Fibroblast of lung (primary cell): Measurements from ENCODE around the gene ZSWIM5.
A peak's percentile ranks its signal among the peaks of the same experiment; 100 is the strongest.

Experiments used
- CTCF ChIP-seq, 2 donors: IDR thresholded peaks in 1 of 2; conservative IDR thresholded peaks in 1 of 2; 1 replicate in 1 of 2; 2 replicates in 1 of 2; pipeline ENCODE4 v1.5.1; 2011 to 2012; ENCODE audit warnings: low read length in 2 of 2, control low read depth in 1 of 2, inconsistent platforms in 1 of 2, low read depth in 1 of 2, mild to moderate bottlenecking in 1 of 2
- EZH2 ChIP-seq: IDR thresholded peaks from 2 replicates; pipeline ENCODE4 v1.5.1; 2012; ENCODE audit warnings: low read length, control low read depth, mild to moderate bottlenecking; ENCODE audit errors: missing control alignments

- TF ChIP-seq CTCF (conservative IDR thresholded peaks at IDR 0.05 in 1 of 2, IDR thresholded peaks at IDR 0.05 in 1 of 2; ENCODE audit: low read depth in 1 of 2, low read length in 2 of 2): peak; percentile 79 to 89
- no peak for TF ChIP-seq EZH2
Observed at GRCh38 chr1:45018599-45019230, 187.7 kb downstream of the ZSWIM5 start.
